Putamen (tissue), 1 donor: Measurements from ENCODE around the gene APOL4.
"Not testable (repeated sequence)": the region's sequence is repeated elsewhere in the genome, so short reads cannot be mapped to it uniquely, and the experiment has no call there.

Source experiments
- DNase-seq: peaks from one replicate; pipeline ENCODE4 v3.0.0-alpha.2; 2016; ENCODE audit warnings: low spot score

The APOL4 gene

GRCh38 chr22:36231051-36231450 lies 29.4 kb upstream of the APOL4 start:
- not testable (repeated sequence) for DNase-seq

- not testable (repeated sequence) for DNase-seq
These were observed 28.0 kb upstream of the APOL4 start for GRCh38 chr22:36229649-36230048.

GRCh38 chr22:36228944-36229343 lies 27.3 kb upstream of the APOL4 start:
- DNase-seq, result no peak

GRCh38 chr22:36228369-36228768 lies 26.8 kb upstream of the APOL4 start:
- not testable (repeated sequence) for DNase-seq

- DNase-seq, result no peak
These were observed 26.2 kb upstream of the APOL4 start for GRCh38 chr22:36227806-36228205.

GRCh38 chr22:36227396-36227795 lies 25.8 kb upstream of the APOL4 start:
- no peak for DNase-seq

- no peak for DNase-seq
These were observed 24.6 kb upstream of the APOL4 start for GRCh38 chr22:36226189-36226588.

GRCh38 chr22:36225333-36225922 lies 23.8 kb upstream of the APOL4 start:
- DNase-seq, result no peak

GRCh38 chr22:36224245-36224644 lies 22.6 kb upstream of the APOL4 start:
- no peak for DNase-seq

GRCh38 chr22:36223504-36223903 lies 21.9 kb upstream of the APOL4 start:
- DNase-seq, result no peak

- no peak for DNase-seq
These were observed 21.4 kb upstream of the APOL4 start for GRCh38 chr22:36222887-36223450.

- DNase-seq, result no peak
These were observed 20.5 kb upstream of the APOL4 start for GRCh38 chr22:36221799-36222751.

GRCh38 chr22:36220451-36220921 lies 18.9 kb upstream of the APOL4 start:
- DNase-seq, result no peak

- DNase-seq, result no peak
These were observed 17.1 kb upstream of the APOL4 start for GRCh38 chr22:36218648-36219193.

GRCh38 chr22:36215981-36216380 lies 14.4 kb upstream of the APOL4 start:
- DNase-seq, result no peak

GRCh38 chr22:36213586-36213985 lies 12.0 kb upstream of the APOL4 start:
- no peak for DNase-seq

- no peak for DNase-seq
These were observed 11.3 kb upstream of the APOL4 start for GRCh38 chr22:36212901-36213300.

GRCh38 chr22:36211237-36211861 lies 9.7 kb upstream of the APOL4 start:
- DNase-seq, result no peak

- DNase-seq, result no peak
These were observed 8.6 kb upstream of the APOL4 start for GRCh38 chr22:36210224-36210623.

GRCh38 chr22:36209488-36209908 lies 7.9 kb upstream of the APOL4 start:
- DNase-seq, result not testable (repeated sequence)

GRCh38 chr22:36208914-36209313 lies 7.3 kb upstream of the APOL4 start:
- DNase-seq, result no peak

- DNase-seq, result no peak
These were observed 6.7 kb upstream of the APOL4 start for GRCh38 chr22:36208162-36208765.
